AG10803 (cell line): Measurements from ENCODE around the gene NKD2.

Experiments used
- DNase-seq: peaks from one replicate; pipeline ENCODE4 v3.0.0; 2010; ENCODE audit warnings: low read depth
- H3K4me3 ChIP-seq: 2 replicates; pipeline ENCODE4 v1.5.1; 2011; ENCODE audit warnings: mild to moderate bottlenecking, low read length, control low read depth
- CTCF ChIP-seq: conservative IDR thresholded peaks from 2 replicates; pipeline ENCODE4 v1.5.1; 2011; ENCODE audit warnings: mild to moderate bottlenecking, low read length, control low read depth, inconsistent platforms

NKD2 gene

DNA sequence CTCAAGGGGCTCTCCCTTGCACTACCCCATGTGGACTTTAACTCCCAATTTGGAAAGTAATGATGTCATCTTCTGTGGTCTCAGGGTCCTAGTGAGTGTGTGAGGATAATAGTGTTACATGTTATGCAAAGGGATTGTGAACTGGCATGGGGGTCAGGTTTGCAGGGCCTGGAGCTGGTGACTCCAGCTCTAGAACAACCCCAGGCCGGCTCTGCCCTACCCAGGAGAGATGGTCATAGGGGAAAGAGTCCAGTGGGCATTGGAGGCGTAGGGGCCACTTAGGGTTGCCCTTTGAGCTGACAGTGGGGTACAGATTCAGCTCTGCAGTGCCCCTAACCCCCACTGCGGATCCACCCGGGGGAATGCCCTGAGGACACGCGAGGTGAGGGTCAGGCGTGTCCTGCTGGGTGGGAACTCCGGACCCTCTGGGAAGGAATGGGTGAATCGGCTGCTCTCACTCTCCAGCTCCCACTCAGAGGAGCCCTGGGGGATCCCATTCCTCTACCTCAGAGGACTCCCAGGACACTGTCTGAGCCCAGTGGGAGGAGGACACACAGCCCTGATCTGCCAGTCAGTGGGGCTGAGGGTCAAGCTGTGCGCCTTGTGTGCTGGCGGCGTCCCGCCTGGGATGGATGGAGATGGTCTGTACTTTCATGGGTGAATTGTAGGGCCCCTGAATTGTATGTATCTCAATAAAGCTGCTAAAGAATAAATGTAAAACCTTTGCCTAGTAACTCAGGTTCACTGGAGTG is 2.5 kb upstream of the NKD2 start:
- no peak for TF ChIP-seq CTCF
- no peak for DNase-seq
- H3K4me3 ChIP-seq, result no peak overlapping the region

GRCh38 chr5:1006656-1007071 is 1.9 kb upstream of the NKD2 start:
- no peak overlapping the region for H3K4me3 ChIP-seq
- TF ChIP-seq CTCF, result no peak
- DNase-seq, result no peak

DNA sequence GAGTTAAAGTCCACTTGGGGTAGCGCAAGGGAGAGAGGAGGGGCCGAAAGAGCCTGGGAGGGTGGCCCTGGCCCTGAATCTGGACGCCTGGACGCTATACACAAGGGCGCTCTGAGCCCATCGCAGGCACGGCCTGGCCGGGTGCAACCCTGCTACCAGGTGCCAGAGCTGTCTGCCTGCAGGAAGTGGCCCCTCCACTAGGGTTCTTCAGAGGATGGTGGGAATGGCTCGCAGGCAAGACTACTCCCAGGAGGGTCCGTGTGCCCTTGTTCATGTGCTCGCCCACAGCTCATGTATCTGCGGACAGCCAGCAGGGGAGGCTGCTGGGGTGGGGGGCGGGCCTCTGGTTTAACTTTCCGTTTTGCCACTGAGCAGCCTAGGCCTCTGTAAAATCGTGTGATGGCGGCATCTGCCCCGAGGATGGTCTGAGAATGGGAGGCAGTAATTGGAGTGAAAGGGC is 1.4 kb upstream of the NKD2 start:
- H3K4me3 ChIP-seq, result no peak overlapping the region
- DNase-seq, result no peak
- no peak for TF ChIP-seq CTCF

- no peak overlapping the region for H3K4me3 ChIP-seq
- DNase-seq, result no peak
- TF ChIP-seq CTCF, result no peak
These were observed 736 bp upstream of the NKD2 start for GRCh38 chr5:1007681-1008450.

- TF ChIP-seq CTCF, result no peak
- H3K4me3 ChIP-seq, result no peak overlapping the region
- no peak for DNase-seq
These were observed 968 bp downstream of the NKD2 start for GRCh38 chr5:1009359-1010180.

- H3K4me3 ChIP-seq, result no peak overlapping the region
- DNase-seq, result no peak
- TF ChIP-seq CTCF, result no peak; the same call in 1 of the 2 replicates
These were observed 1.5 kb downstream of the NKD2 start for GRCh38 chr5:1010181-1010510.
